ENCODE data around the gene EEF1AKMT3. TPM values are rescaled to one million over a fixed set of nuclear protein-coding genes. Genes with fewer than 3 reads are reported as not detected.

The EEF1AKMT3 gene
- polyA plus RNA-seq, 6 donors from 2014 or later: 0.09 to 0.53 (median 0.47) TPM; not detected in 2

DNA sequence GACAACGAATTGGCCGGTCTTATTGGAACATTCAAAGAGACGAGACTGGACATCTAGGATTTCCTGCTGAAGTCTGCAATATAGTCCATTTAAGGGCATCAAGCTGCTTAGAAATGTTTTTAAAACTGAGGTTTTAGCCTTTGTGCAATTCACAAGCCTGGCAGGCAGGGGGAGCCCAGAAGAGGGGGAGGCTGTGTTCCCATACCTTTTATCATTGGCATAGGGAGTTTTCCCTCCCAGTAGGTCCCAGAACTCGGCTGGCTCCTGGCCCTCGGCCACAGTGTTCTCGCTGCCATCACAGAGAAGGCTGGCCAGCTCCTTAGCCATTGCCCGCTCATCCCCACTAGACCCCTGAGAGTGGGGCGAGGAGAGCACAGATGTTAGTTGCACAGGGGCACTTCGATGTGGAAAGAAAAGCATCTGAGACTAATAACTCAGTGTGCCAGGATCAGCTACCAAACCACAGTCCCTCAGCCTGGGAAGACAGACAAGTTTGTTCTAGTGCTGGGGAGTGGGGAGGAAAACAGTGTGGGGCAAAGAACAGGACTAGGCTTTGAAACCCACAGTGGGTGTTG lies 31.0 kb downstream of the EEF1AKMT3 start:
- Mint-ChIP-seq H3K36me3 (peaks cover 5% of the 10 kb centered on the region in 2 donors), H3K27me3 (no peaks in the 10 kb centered on the region), H3K27ac (peak overlapping the region in 1 of 6 donors; percentile 21), H3K4me3 (no peak overlapping the region), H3K4me1 (no peaks in the 10 kb centered on the region), H3K9me3 (no peaks in the 10 kb centered on the region)
- peak; percentile 14 for DNase-seq
- peak in 1 of 2 donors; percentile 28 for ATAC-seq (ENCODE audit: low read depth in 2 of 2)

DNA sequence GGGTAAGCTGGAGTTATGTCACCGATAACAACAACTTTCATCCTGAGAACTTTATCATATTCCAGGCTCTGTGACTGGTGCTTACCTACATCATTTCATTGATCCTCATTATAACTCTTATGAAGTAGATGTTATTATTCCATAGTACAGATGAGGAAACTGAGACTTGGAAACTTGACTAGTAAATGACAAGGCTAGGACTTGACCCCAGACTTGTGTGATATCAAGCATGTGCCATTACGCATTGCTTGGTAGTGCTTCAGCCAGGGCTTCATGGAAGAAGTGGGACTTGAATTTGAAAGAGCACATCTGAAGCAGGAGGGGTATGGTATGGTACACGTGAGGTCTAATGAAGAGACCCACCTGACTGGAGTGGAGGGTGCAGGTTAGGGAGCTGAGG lies 34.3 kb downstream of the EEF1AKMT3 start:
- ATAC-seq (ENCODE audit: low read depth in 2 of 2) (no peak), DNase-seq (no peak)
- Mint-ChIP-seq H3K4me3 (no peak overlapping the region), H3K4me1 (no peaks in the 10 kb centered on the region), H3K9me3 (no peaks in the 10 kb centered on the region), H3K36me3 (peaks cover 0 to 5% of the 10 kb centered on the region in 2 donors), H3K27me3 (no peaks in the 10 kb centered on the region), H3K27ac (peak overlapping the region in 1 of 6 donors; percentile 5)

DNA sequence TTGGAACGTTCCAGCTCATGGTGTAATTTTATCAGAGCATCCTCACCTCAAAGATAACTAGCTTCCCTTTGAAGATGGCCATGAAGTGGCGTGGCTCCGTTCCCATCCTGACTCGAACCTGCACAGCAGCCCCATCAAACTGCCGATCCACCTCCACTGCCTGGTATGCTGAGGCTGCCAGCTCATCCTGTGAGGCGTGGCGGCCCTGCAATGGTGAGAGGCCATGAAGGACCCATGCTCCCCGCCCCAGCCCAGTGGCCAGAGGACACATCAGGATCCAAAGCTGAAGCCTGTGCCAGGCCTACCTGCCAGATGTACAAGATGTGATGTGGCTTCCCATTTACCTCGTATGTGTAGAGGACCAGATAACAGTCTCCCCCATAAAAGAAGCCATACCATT lies 34.9 kb downstream of the EEF1AKMT3 start:
- Mint-ChIP-seq H3K36me3 (peaks cover 0 to 4% of the 10 kb centered on the region in 2 donors), H3K27ac (no peak overlapping the region), H3K4me3 (no peak overlapping the region), H3K27me3 (no peaks in the 10 kb centered on the region), H3K4me1 (no peaks in the 10 kb centered on the region), H3K9me3 (no peaks in the 10 kb centered on the region)
- ATAC-seq (ENCODE audit: low read depth in 2 of 2): no peak
- DNase-seq: no peak

DNA sequence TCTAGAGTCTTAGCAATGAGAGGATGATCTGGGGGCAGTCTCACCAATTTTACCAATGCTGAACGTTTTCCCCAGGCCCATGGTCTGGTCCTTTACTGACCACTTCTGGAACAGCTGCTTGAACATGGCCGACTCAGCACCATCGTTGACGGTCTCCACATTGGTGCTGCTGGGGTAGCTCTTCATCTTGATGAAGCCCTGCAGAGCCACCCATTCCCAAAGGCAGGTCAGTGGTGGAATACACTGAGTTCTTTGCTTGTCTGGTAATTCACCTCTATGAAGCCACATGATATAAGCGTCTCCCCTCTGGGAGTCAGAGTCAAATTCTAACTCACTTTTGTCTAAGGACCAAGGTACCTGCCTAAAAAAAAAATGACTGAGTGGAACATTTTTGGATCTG lies 35.9 kb downstream of the EEF1AKMT3 start:
- ATAC-seq (ENCODE audit: low read depth in 2 of 2) (no peak), DNase-seq (no peak)
- no peaks in the 10 kb centered on the region for H3K27me3 Mint-ChIP-seq
- no peaks in the 10 kb centered on the region for H3K4me1 Mint-ChIP-seq
- no peaks in the 10 kb centered on the region for H3K9me3 Mint-ChIP-seq
- H3K36me3 Mint-ChIP-seq: no peaks in the 10 kb centered on the region
- H3K27ac Mint-ChIP-seq: no peak overlapping the region
- H3K4me3 Mint-ChIP-seq: no peak overlapping the region

DNA sequence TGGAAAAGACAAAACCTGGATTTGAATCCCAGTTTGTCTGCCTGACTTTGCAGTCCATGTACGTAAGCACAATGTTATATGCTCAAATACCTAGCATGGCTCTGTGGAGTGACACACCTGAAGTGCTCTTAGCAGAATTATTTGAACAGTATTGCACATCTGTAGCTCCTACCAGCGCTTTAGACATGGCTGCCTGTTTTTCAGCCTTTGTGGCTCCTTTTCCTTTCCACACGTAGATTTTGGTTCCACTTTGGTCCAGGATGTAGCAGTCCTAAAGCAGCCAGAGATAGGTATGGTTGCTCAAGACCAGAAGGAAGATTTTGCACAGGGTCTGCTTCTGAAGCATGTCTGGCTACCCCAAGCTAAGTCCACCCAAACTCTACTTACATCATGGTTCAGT lies 37.0 kb downstream of the EEF1AKMT3 start:
- DNase-seq: no peak
- Mint-ChIP-seq H3K4me3 (no peak overlapping the region), H3K27ac (no peak overlapping the region), H3K27me3 (no peaks in the 10 kb centered on the region), H3K4me1 (no peaks in the 10 kb centered on the region), H3K9me3 (no peaks in the 10 kb centered on the region), H3K36me3 (no peaks in the 10 kb centered on the region)
- ATAC-seq (ENCODE audit: low read depth in 2 of 2): no peak

DNA sequence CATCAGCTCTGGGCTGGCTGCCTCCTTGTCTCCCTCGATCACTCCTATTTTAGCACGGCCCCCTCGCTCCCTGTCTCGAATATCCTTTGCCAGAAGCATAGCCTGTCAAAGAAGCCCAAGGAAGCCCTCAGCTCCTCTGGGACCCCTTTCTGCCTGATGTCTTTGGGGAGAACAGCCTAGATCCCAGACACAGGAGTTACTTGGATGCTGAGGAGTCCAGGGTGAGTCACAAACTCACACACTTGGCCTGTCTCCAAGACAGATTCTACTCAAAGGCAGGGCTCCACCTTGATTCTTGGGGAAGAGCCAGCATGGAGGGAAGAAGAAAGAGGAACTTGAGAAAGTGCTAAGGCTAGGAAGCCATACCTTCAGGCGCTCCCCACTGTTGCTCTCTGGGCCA lies 38.0 kb downstream of the EEF1AKMT3 start:
- ATAC-seq (ENCODE audit: low read depth in 2 of 2) (no peak), DNase-seq (no peak)
- Mint-ChIP-seq H3K36me3 (no peaks in the 10 kb centered on the region), H3K4me1 (no peaks in the 10 kb centered on the region), H3K27ac (no peak overlapping the region), H3K4me3 (no peak overlapping the region), H3K27me3 (no peaks in the 10 kb centered on the region), H3K9me3 (no peaks in the 10 kb centered on the region)

DNA sequence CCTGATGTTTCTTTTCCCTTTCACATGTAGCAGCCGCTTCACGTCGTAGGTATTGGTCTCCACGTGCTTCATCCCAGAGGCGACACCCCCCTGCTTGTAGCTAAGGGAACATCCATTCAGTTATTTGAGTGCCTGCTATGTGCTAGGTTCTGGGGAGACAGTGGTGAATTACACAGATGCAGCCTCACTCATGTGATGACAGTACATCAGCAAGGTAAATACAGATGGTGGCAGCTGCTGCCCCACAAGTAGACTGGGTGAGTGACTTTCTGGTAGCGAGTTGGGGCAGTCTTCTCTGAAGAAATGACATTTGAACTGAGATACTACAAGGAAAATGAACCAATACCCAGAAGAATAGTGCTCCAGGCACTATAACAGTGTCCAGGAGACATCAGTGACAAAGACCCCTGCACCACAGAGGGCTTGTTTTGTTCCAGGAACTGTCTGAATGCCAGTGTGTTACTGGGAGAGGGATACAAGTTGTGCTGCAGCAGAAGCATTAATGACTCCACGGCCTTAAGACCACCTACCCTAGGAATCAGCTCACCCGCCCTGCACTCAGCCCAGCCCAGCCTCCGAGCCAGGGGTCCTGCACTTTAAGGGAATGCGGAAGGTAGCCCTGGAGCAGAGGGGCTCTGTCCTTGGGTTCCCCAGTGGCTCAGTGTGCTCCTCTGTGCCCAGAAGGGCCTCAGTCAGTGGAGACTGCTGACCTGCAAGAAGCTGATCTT lies 38.8 kb downstream of the EEF1AKMT3 start:
- H3K4me1 Mint-ChIP-seq: no peaks in the 10 kb centered on the region
- DNase-seq (no peak), ATAC-seq (ENCODE audit: low read depth in 2 of 2) (no peak)
- H3K9me3 Mint-ChIP-seq: no peaks in the 10 kb centered on the region
- no peaks in the 10 kb centered on the region for H3K36me3 Mint-ChIP-seq
- H3K27ac Mint-ChIP-seq: no peak overlapping the region
- H3K4me3 Mint-ChIP-seq: peak overlapping the region in 1 of 8 donors; percentile 12
- no peaks in the 10 kb centered on the region for H3K27me3 Mint-ChIP-seq

DNA sequence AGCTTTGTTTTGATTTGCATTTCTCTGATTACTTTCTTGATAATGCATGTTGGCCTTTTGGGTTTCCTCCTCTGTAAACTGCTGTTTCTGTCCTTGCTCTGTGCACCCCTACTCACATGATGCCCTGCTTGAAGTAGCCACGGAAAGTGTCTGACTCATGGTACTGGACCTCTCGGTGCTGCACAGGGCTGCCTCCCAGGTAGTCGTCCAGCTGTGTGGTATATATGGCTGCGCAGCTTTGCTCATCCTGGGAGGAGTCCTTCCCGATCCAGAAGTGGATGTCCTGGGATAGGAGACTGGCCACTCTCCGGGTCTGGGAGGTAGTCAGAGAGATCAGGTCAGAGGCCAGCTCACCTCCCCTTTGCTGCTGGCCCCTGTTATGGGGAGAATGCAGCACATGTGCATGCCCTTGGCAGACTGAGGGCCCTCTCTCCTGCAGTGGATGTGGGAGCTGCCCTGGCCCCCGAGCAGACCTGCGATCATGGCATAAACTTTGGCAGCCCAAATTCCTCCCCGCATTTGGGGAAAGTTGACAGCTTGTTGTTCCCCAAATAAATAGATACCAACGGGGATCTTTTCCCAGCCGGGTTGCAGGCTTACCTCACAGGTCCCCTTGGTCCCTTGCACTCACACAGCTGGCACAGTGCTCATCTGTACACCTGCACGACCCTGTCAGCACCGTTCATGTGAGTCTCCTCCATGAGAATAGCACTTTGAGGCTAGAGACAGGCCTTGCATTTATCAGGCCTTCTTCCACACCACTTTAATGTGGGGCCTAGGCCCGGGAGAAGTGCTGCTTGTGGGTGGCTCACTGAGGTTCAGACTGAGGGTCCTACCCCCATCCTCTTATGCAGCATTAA lies 40.9 kb downstream of the EEF1AKMT3 start:
- Mint-ChIP-seq H3K27ac (no peak overlapping the region), H3K27me3 (no peaks in the 10 kb centered on the region), H3K4me3 (no peak overlapping the region), H3K9me3 (no peaks in the 10 kb centered on the region), H3K4me1 (peaks cover 0 to 3% (median under 1%) of the 10 kb centered on the region in 3 donors), H3K36me3 (peaks cover 0 to 2% of the 10 kb centered on the region in 2 donors)
- DNase-seq: no peak
- ATAC-seq (ENCODE audit: low read depth in 2 of 2): no peak

DNA sequence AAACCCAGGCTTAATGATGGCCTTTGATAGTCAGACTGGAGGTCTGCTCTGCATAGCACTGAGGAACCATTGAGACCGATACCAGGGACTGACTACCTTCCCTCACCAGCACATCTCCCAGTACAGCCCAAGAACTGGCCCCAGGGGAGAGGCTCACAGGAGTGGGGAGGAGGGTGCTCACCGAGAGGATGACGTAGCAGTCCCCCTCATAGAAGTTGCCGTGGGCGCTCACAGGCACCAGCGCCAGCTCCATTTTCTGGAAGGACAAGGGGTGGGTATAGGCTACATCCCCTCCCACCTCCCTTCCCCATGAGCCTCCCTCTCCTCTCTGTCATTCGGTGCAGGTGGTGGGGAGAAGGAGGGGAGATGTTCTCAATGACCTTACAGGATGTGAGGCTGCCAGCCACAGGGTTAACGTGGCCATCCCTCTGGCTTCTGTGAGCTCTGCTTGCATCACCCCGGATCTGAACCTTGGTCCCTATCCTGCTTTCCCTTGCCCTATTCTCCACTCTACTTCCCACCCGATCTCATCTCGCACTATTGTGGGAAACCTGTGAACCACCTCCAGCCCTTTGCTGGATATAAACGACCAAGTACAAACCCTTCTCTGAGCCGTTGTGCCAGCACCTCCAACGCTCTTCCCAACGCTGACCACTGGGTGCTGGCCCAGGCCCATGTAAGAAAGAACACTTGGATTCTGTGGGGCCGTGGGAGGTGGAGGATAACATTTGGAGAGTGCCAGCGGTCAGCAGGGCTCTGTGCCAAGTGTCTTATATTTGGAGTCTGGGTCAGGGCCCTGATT lies 41.8 kb downstream of the EEF1AKMT3 start:
- H3K27me3 Mint-ChIP-seq: no peaks in the 10 kb centered on the region
- ATAC-seq (ENCODE audit: low read depth in 2 of 2) (no peak), DNase-seq (no peak)
- no peak overlapping the region for H3K4me3 Mint-ChIP-seq
- H3K36me3 Mint-ChIP-seq: peaks cover 0 to 6% of the 10 kb centered on the region in 2 donors
- H3K9me3 Mint-ChIP-seq: no peaks in the 10 kb centered on the region
- peak overlapping the region in 1 of 6 donors; percentile 82 for H3K27ac Mint-ChIP-seq
- peaks cover 0 to 8% (median 3%) of the 10 kb centered on the region in 3 donors for H3K4me1 Mint-ChIP-seq

DNA sequence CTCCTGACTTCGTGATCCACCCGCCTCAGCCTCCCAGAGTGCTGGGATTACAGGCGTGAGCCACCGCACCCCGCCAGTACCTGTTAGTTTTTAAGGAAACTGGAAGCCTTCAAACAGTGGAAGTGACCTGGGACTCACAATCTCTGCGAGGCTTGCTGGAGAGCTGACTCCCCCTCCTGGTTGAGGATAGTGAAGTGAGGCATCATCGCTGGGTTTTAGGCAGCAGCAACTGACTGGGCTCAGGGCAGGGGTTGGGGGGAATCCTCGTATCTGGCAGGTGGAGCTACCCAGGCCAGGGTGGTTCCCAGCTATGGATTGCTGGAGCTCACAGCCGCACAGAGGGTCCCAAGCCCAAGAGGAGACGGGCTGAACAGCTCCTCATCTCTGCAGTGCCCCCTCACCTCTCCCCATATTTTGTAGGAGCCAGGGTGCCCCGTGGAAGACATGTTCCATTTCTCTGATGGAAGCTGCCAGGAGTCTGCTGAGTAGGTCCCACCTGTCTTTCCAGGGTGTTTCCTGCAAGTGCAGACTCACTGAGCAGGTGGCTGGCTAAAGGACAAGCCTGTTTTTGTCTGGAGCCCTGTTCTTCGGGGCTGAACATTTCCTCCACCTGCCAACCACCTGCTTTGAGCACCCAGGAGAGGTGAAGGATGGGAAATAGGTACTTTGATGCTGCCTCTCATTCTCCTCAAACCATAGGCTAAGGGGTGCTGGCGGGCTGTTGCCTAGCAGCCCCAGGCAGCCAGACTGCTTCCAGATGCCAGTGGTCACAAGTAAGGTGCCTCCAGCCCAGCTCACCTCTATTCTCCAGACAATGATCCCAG lies 43.0 kb downstream of the EEF1AKMT3 start:
- Mint-ChIP-seq H3K27me3 (no peaks in the 10 kb centered on the region), H3K27ac (peak overlapping the region in 1 of 6 donors; percentile 30), H3K4me3 (no peak overlapping the region), H3K36me3 (peaks cover 0 to 6% of the 10 kb centered on the region in 2 donors), H3K4me1 (peaks cover 0 to 8% (median 3%) of the 10 kb centered on the region in 3 donors), H3K9me3 (no peaks in the 10 kb centered on the region)
- ATAC-seq (ENCODE audit: low read depth in 2 of 2): no peak
- no peak for DNase-seq

DNA sequence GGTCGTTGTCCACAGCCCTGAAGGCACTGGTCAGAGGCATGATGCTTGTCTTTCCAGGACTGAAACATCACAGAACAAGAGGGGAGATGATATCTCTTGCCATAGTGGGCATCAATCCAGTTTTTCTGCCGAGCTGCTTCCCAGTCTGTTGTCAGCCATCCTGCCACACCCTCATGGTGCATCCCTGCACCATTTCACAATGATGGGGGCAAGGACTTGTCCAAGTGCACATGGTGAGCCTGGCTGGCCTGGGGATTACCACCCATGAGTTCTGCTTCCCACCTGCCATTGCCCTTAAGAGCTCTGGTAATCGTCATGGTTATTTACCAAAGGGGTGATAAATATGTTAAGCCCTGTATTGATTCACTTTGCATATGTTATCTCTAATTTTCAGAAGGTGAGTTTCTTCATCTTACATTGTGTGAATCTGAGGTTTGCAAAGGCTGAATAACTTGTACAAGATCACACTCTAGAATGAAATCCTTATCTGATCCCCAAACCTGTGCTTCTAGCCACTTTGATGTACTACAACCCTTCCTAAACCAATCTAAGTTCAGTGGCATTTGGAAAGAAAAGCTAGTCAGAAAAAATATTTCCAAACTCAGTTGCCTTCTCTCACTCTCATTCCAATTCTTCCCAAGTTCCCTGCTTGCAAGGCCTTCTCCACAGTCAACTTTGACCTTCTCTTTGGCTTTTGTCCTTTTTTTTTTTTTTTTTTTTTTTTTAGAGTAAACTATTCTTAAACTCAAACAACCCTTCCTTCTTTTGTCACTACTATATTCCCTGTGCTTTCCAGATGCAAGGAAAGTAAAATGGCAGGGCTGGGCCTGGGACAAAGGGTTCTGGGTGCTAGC lies 43.8 kb downstream of the EEF1AKMT3 start:
- peak overlapping the region in 2 of 6 donors; percentile 28 to 54 for H3K27ac Mint-ChIP-seq
- H3K9me3 Mint-ChIP-seq: no peaks in the 10 kb centered on the region
- peaks cover 0 to 8% (median 6%) of the 10 kb centered on the region in 3 donors for H3K4me1 Mint-ChIP-seq
- peaks cover 0 to 6% of the 10 kb centered on the region in 2 donors for H3K36me3 Mint-ChIP-seq
- DNase-seq (no peak), ATAC-seq (ENCODE audit: low read depth in 2 of 2) (no peak)
- no peaks in the 10 kb centered on the region for H3K27me3 Mint-ChIP-seq
- no peak overlapping the region for H3K4me3 Mint-ChIP-seq

DNA sequence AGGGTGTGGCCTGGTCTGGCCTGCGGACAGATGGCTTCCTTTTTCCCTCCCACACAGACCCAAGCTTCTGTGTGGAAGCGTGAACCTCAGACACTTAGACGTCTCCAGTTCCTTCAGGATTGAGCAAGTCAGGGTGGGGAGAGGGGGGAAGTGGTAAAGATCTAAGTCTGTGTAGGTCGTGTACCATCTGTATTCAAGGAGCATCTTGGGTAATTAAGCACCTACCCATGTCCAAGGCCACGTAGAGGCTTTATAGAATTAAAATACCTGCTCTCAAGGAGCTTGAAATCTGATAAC lies 44.4 kb downstream of the EEF1AKMT3 start:
- DNase-seq (no peak), ATAC-seq (ENCODE audit: low read depth in 2 of 2) (no peak)
- Mint-ChIP-seq H3K27me3 (no peaks in the 10 kb centered on the region), H3K4me1 (peaks cover 0 to 8% (median 6%) of the 10 kb centered on the region in 3 donors), H3K27ac (peak overlapping the region in 1 of 6 donors; percentile 54), H3K36me3 (peaks cover 0 to 6% of the 10 kb centered on the region in 2 donors), H3K4me3 (no peak overlapping the region), H3K9me3 (no peaks in the 10 kb centered on the region)

Measured in naive B cell (primary cell).